WTC11 (cell line): ENCODE measurements around the gene IRAK2. TPM values are rescaled to one million over a fixed set of nuclear protein-coding genes. Genes with fewer than 3 reads are reported as not detected.

Source experiments
- ATAC-seq: fragments of 200-7000 bp; cut with Tn5 transposase; 2 replicates; pipeline ENCODE4 v1.10.0; 2021; ENCODE audit warnings: mild to moderate bottlenecking, moderate library complexity
- CTCF ChIA-PET: fragments of 300-600 bp; sonication (Branson Sonifier 250); formaldehyde crosslinking; loops from one replicate; lab custom pipeline; 2021; ENCODE audit warnings: antibody characterized with exemption; lab: Charles Lee
- POLR2A ChIA-PET: fragments of 350-600 bp; sonication (Branson Sonifier 250); formaldehyde crosslinking; loops from one replicate; lab custom pipeline; 2021; ENCODE audit warnings: antibody characterized with exemption; lab: Charles Lee
- DNase-seq: peaks from one replicate; pipeline ENCODE4 v3.0.0; 2021; ENCODE audit warnings: low spot score
- H3K27ac Mint-ChIP-seq: 2 replicates; pipeline ENCODE4 v1.8.0; 2021; ENCODE audit warnings: mixed read lengths
- H3K27me3 Mint-ChIP-seq: 2 replicates; pipeline ENCODE4 v1.8.0; 2021; ENCODE audit warnings: low read depth, mild to moderate bottlenecking, moderate library complexity, mixed read lengths
- H3K36me3 Mint-ChIP-seq: 2 replicates; pipeline ENCODE4 v1.8.0; 2021; ENCODE audit warnings: mixed read lengths
- H3K4me1 Mint-ChIP-seq: 2 replicates; pipeline ENCODE4 v1.8.0; 2022; ENCODE audit warnings: mixed read lengths
- H3K4me3 Mint-ChIP-seq: 2 replicates; pipeline ENCODE4 v1.8.0; 2021; ENCODE audit warnings: mild to moderate bottlenecking, moderate library complexity, mixed read lengths
- H3K9me3 Mint-ChIP-seq: 2 replicates; pipeline ENCODE4 v1.8.0; 2021; ENCODE audit warnings: mixed read lengths
- ARID4B ChIP-seq: sonication (generic); formaldehyde crosslinking; IDR thresholded peaks from 2 replicates; pipeline ENCODE4 v1.8.0; 2023; ENCODE audit warnings: missing genetic modification reagents, mild to moderate bottlenecking, borderline replicate concordance
- CTCF ChIP-seq: fragments of 200-600 bp; IDR thresholded peaks from 2 replicates; pipeline ENCODE4 v1.8.0; 2022; ENCODE audit warnings: antibody characterized with exemption
- E2F5 ChIP-seq: sonication (generic); formaldehyde crosslinking; IDR thresholded peaks from 2 replicates; pipeline ENCODE4 v1.8.1; 2022; ENCODE audit warnings: mild to moderate bottlenecking, moderate library complexity, missing genetic modification reagents
- FOXK1 ChIP-seq: sonication (generic); formaldehyde crosslinking; IDR thresholded peaks from 2 replicates; pipeline ENCODE4 v1.8.0; 2022; ENCODE audit warnings: mild to moderate bottlenecking, moderate library complexity, missing genetic modification reagents
- GABPB1 ChIP-seq: sonication (generic); formaldehyde crosslinking; IDR thresholded peaks from 2 replicates; pipeline ENCODE4 v1.8.1; 2023; ENCODE audit warnings: mild to moderate bottlenecking, missing genetic modification reagents
- GTF2I ChIP-seq: fragments of 250-450 bp; sonication (Bioruptor Pico); conservative IDR thresholded peaks from 2 replicates; pipeline ENCODE4 v1.4.0; 2021; ENCODE audit warnings: mild to moderate bottlenecking
- PRDM15 ChIP-seq: sonication (generic); formaldehyde crosslinking; IDR thresholded peaks from 2 replicates; pipeline ENCODE4 v1.8.0; 2022; ENCODE audit warnings: missing genetic modification reagents
- SMAD3 ChIP-seq: sonication (generic); formaldehyde crosslinking; IDR thresholded peaks from 2 replicates; pipeline ENCODE4 v1.8.0; 2022; ENCODE audit warnings: missing genetic modification reagents, mild to moderate bottlenecking, borderline replicate concordance
- TEAD1 ChIP-seq: sonication (generic); formaldehyde crosslinking; IDR thresholded peaks from 2 replicates; pipeline ENCODE4 v1.8.0; 2022; ENCODE audit warnings: mild to moderate bottlenecking, missing genetic modification reagents
- ZNF416 ChIP-seq: fragments of 250-450 bp; sonication (Bioruptor Pico); IDR thresholded peaks from 2 replicates; pipeline ENCODE4 v1.9.0; 2021; ENCODE audit warnings: mild to moderate bottlenecking, inconsistent platforms
- ZSCAN18 ChIP-seq: fragments of 250-450 bp; sonication (Bioruptor Pico); IDR thresholded peaks from 2 replicates; pipeline ENCODE4 v2.1.2; 2022; ENCODE audit warnings: mild to moderate bottlenecking, moderate library complexity
- total RNA-seq: library from RNA; stranded (reverse); gene quantifications from 3 replicates; pipeline ENCODE4 v1.2.3, GENCODE V29; 2021

The IRAK2 gene
- total RNA-seq, 1 experiment from 2014 or later: 1.4 TPM

GRCh38 chr3:10224794-10225665 is 60.3 kb downstream of the IRAK2 start:
- peak; percentile 78 for ATAC-seq
- no peaks in the 10 kb centered on the region for H3K9me3 Mint-ChIP-seq
- H3K4me3 Mint-ChIP-seq: no peak overlapping the region
- POLR2A ChIA-PET: no interaction called here
- H3K4me1 Mint-ChIP-seq: peaks cover 27% of the 10 kb centered on the region
- peak overlapping the region; percentile 88 for H3K27ac Mint-ChIP-seq
- TF ChIP-seq FOXK1: 0 out of 2 replicates have a peak, but pooled peaks have one; percentile 25
- TF ChIP-seq TEAD1 (CRISPR knock-in tag): no peak
- TF ChIP-seq ZNF416 (CRISPR knock-in tag): no peak
- TF ChIP-seq PRDM15 (CRISPR knock-in tag): no peak
- TF ChIP-seq E2F5 (CRISPR knock-in tag): no peak
- no peak for TF ChIP-seq SMAD3
- peak; percentile 36; the same call in 1 of the 2 replicates for TF ChIP-seq GABPB1 (CRISPR knock-in tag)
- no peak for TF ChIP-seq GTF2I (CRISPR knock-in tag)
- peak; percentile 46; the same call in 1 of the 2 replicates for TF ChIP-seq CTCF
- no peak for TF ChIP-seq ZSCAN18
- no peak for TF ChIP-seq ARID4B (CRISPR knock-in tag)
- CTCF ChIA-PET: interaction anchor here (0.7 to 1.9 kb wide), 8 partner anchors 23 to 443 kb away, joined by 3 to 17 read pairs (median 6); partner anchors contain the start of genes IRAK2 and TATDN2
- H3K36me3 Mint-ChIP-seq: no peaks in the 10 kb centered on the region; the same call in 1 of the 2 replicates
- no peaks in the 10 kb centered on the region for H3K27me3 Mint-ChIP-seq
- peak; percentile 68 for DNase-seq
